Measurements from ENCODE around the gene CCM2. TPM values are rescaled to one million over a fixed set of nuclear protein-coding genes. Genes with fewer than 3 reads are reported as not detected.

The CCM2 gene
- total and polyA plus RNA-seq, 2 of the 8 experiments (the other 6 are each of a cell fraction or from before 2014, with no cell fraction given), result 31.6 to 41.2 TPM

DNA sequence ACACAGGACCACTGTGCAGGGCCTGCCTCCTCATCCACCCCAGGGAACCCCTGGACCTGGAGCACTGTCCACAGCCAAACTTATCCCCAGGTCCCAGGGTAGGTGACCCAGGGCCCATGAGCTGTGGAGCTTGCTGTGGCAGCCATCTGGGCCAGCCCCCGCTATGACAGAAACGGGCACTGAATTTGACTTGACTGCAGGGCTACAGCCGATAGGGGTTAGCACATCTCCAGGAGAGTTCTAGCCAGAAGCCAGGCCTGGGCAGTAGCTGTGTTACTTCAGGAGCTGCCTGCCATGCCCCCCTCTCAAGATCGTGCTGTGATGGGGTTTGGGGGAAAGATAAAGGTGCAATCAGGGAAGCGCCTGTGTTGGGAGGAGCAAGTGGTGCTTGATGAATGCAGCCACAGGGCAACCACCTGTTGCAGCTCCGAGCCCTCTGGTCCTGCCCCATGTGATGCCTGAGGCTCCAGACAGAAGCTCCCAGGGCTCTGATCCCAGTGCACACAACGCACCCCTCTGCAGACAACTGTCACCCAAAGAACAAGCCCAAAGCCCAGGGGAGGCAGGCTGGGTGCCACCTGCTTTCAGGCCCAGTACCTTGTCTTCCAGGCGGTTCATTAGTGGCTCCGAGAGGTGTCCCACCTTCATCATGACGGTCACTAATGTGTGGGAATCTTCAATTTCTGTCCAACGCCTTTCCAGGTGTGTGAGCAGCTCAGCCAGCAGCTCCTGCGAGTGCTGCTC is 105.0 kb downstream of the CCM2 start:
- POLR2A ChIA-PET (ENCODE audit: partially characterized antibody), result interaction anchor here (0.6 to 4.0 kb wide), 13 partner anchors 10 to 727 kb away, joined by 3 to 18 read pairs (median 5); partner anchors contain the start of genes MYO1G and NACAD
- no peaks in the 10 kb centered on the region for H3K27me3 ChIP-seq (replicated peaks in 1 of 4; ENCODE audit: control insufficient read depth in 3 of 4, extremely low read depth in 1 of 4, insufficient read depth in 3 of 4, low read length in 3 of 4)
- H2BK120ac ChIP-seq (replicated peaks; ENCODE audit: low read depth, low read length), result no peak overlapping the region
- H3K4ac ChIP-seq (replicated peaks; ENCODE audit: insufficient read length, low read depth, low read length), result no peak overlapping the region
- H3K4me1 ChIP-seq (replicated peaks in 1 of 4; ENCODE audit: control insufficient read depth in 3 of 4, insufficient read depth in 4 of 4, low read length in 3 of 4), result peaks cover 0 to under 1% (median 0%) of the 10 kb centered on the region in 4 experiments; a peak in 1 of 7 replicates
- H4K91ac ChIP-seq (replicated peaks; ENCODE audit: insufficient read length, low read length), result no peak overlapping the region
- H3K4me3 ChIP-seq (ENCODE audit: extremely low read depth in 1 of 4, insufficient read depth in 2 of 4, low read depth in 3 of 4, low read length in 4 of 4), result no peak overlapping the region
- H3K23me2 ChIP-seq (ENCODE audit: low read depth, low read length), result no peaks in the 10 kb centered on the region
- H3K79me1 ChIP-seq (ENCODE audit: low read depth, low read length), result peaks cover 10% of the 10 kb centered on the region
- H2AFZ ChIP-seq (ENCODE audit: low read length), result no peak overlapping the region
- no peaks in the 10 kb centered on the region for H3K9me3 ChIP-seq (ENCODE audit: insufficient read depth in 2 of 2, low read depth in 1 of 2, low read length in 1 of 2)
- H2BK12ac ChIP-seq (ENCODE audit: low read depth, low read length), result no peak overlapping the region
- H4K8ac ChIP-seq (ENCODE audit: extremely low read depth, insufficient read depth, low read length), result no peak overlapping the region
- no peak overlapping the region for H2AK5ac ChIP-seq (ENCODE audit: low read depth, low read length)
- no peak overlapping the region for H2BK20ac ChIP-seq (ENCODE audit: low read length)
- no peak overlapping the region for H2BK15ac ChIP-seq (ENCODE audit: low read length)
- peaks cover 71 to 94% (median 88%) of the 10 kb centered on the region in 4 experiments for H3K36me3 ChIP-seq (ENCODE audit: control insufficient read depth in 2 of 4, insufficient read depth in 4 of 4, low read length in 3 of 4)
- H3K9ac ChIP-seq (replicated peaks in 1 of 4; ENCODE audit: extremely low read depth in 1 of 4, low read depth in 3 of 4, low read length in 3 of 4), result no peak overlapping the region
- CTCF ChIA-PET (ENCODE audit: partially characterized antibody), result interaction anchor here (0.8 to 2.5 kb wide), 6 partner anchors 10 to 131 kb away, joined by 3 to 13 read pairs (median 3); partner anchors contain the start of gene CCM2
- no peak overlapping the region for H3K27ac ChIP-seq (ENCODE audit: low read depth, low read length)
- no peak overlapping the region for H4K5ac ChIP-seq (ENCODE audit: insufficient read length, low read depth, low read length)
- no peak overlapping the region for H3K14ac ChIP-seq (ENCODE audit: insufficient read length)
- DNase-seq (ENCODE audit: low read depth in 1 of 2, low spot score in 2 of 2), result no peak
- no peak overlapping the region for H3K4me2 ChIP-seq (ENCODE audit: insufficient read depth in 1 of 2, low read depth in 2 of 2, low read length in 2 of 2)
- no peak overlapping the region for H3K18ac ChIP-seq (ENCODE audit: extremely low read depth, low read length)
- WGBS, 2 experiments (ENCODE audit: extremely low coverage in 1 of 2, insufficient coverage in 1 of 2, insufficient read length in 1 of 2, insufficient replicate concordance in 2 of 2, low coverage in 1 of 2, low lambda C conversion rate in 2 of 2, missing lambda C conversion rate in 1 of 2), result 97% methylated on average over 12 of the region's 12 CpGs; no CpG with 5 or more reads in 1 of the 2 experiments
- no peak for FAIRE-seq
- H3K56ac ChIP-seq (replicated peaks; ENCODE audit: insufficient read length, low read depth, low read length), result no peak overlapping the region
- H2BK5ac ChIP-seq (ENCODE audit: low read depth, low read length), result no peak overlapping the region
- peaks cover 3 to 36% of the 10 kb centered on the region in 2 experiments for H3K79me2 ChIP-seq (ENCODE audit: control insufficient read depth in 1 of 2, insufficient read depth in 2 of 2, low read length in 2 of 2)
- no peak overlapping the region for H3K23ac ChIP-seq (ENCODE audit: insufficient read length)
- peak in 1 of 2 experiments; percentile 42; a peak in 2 of 3 replicates for TF ChIP-seq POLR2A (IDR thresholded peaks at IDR 0.05; ENCODE audit: control extremely low read depth in 1 of 2, low read depth in 2 of 2, low read length in 2 of 2)
- no peak for TF ChIP-seq KDM1A (IDR thresholded peaks at IDR 0.05; ENCODE audit: borderline replicate concordance, low read length)
- peaks cover 16 to 54% of the 10 kb centered on the region in 2 experiments for H4K20me1 ChIP-seq (replicated peaks in 1 of 2; ENCODE audit: control insufficient read depth in 1 of 2, insufficient read depth in 2 of 2, low read length in 2 of 2)

All from H1 (cell line).